ENCODE measurements around the gene PFDN1.

DNA sequence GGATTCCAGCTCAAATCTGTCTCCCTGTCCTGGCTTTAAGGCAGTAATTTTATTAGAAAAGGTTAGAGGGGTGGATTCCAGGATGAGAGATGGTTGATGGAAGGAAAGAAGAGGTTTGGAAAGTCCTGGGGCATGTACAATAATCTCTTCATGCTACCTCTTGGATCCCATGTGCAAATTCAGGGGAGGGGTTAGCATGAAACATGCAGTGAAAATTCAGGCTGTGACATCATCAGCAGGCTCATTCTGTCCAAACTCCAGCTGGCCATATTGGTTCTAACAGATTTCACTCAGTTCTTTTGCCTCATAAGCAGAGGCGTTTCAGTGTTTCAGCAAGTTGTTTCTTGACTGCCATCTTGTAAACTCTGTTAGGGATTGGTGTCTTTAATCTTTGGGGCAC, 72.5 kb downstream of the PFDN1 start:
- TF ChIP-seq, protein P1, sequence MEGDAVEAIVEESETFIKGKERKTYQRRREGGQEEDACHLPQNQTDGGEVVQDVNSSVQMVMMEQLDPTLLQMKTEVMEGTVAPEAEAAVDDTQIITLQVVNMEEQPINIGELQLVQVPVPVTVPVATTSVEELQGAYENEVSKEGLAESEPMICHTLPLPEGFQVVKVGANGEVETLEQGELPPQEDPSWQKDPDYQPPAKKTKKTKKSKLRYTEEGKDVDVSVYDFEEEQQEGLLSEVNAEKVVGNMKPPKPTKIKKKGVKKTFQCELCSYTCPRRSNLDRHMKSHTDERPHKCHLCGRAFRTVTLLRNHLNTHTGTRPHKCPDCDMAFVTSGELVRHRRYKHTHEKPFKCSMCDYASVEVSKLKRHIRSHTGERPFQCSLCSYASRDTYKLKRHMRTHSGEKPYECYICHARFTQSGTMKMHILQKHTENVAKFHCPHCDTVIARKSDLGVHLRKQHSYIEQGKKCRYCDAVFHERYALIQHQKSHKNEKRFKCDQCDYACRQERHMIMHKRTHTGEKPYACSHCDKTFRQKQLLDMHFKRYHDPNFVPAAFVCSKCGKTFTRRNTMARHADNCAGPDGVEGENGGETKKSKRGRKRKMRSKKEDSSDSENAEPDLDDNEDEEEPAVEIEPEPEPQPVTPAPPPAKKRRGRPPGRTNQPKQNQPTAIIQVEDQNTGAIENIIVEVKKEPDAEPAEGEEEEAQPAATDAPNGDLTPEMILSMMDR (IDR thresholded peaks at IDR 0.05; ENCODE audit: low read length): no peak
- TF ChIP-seq EZH2 (IDR thresholded peaks at IDR 0.05; ENCODE audit: borderline replicate concordance, low read length): no peak
